ENCODE results near the gene ZMIZ2.
A peak's percentile ranks its signal among the peaks of the same experiment; 100 is the strongest.
"Not testable (repeated sequence)": the region's sequence is repeated elsewhere in the genome, so short reads cannot be mapped to it uniquely, and the experiment has no call there.

ZMIZ2 gene

DNA sequence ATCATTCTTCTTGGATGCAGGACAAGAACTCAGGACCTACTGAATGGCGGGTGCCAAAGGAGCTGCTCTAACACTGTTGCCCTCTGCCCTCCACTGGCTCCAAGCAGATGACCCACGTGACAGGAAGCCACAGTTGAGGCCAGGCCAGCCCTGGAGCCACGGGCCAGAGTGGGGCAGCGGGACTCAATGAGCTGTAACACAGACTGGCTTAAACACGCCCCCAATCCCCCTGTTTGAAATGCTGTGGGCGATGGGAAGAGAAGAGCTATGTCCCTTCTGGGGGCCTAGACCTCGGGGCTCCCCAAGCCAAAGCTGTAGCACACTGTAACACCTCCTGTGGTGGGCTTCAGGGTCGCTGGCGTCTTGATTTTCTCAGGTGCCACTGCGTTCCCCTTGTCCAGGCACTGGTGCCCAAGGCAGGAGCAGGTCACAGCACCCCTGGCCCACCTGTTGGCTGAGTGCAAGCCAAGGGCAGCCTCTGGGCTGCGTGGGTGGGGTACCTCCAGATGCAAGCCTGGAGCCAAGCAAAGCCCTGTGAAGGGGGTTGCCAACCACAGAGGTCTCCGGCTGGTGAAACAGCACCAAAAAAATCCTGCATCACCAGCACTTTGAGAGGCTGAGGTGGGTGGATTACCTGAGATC is 18.6 kb upstream of the ZMIZ2 start:
- no peak for DNase-seq

DNA sequence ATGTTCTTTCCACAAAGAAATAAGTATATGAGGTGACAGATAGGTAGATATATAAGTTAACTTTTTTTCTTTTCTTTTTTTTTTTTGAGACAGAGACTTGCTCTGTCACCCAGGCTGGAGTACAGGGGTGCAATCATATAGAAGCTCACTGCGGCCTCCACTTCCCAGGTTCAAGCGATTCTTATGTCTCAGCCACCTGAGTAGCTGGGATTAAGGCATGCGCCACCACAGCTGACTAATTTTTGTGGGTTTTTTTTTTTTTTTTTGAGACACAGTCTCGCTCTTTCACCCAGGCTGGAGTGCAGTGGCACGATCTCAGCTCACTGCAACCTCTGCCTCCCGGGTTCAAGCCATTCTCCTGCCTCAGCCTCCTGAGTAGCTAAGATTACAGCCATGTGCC is 15.7 kb upstream of the ZMIZ2 start:
- DNase-seq = not testable (repeated sequence)

DNA sequence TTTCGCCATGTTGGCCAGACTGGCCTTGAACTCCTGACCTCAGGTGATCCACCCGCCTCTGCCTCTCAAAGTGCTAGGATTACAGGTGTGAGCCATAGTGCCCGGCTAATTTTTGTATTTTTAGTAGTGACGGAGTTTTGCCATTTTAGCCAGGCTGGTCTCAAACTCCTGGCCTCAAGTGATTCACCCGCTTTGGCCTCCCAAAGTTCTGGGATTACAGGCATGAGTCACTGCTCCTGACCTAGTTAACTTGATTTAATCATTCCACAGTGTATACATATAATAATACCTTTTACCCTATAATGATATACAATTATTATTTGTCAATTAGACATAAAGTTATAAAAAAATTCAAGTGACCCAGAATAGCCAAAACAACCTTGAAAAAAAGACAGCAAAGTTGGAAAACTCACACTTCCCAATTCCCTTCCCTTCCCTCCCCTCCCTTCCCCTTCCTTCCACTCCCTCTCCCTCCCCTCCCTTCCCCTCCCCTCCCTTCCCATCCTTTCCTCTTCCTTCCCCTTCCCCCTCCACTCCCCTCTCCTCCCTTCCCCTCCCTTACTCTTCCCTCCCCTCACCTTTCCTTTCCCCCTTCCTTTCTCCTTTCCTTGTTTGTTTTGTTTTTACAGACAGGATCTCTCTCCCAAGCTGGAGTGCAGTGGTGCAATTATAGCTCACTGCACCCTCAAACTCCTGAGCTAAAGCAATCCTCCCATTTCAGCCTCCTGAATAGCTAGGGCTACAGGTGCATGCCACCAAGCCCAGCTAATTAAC is 14.8 kb upstream of the ZMIZ2 start:
- DNase-seq = no peak

DNA sequence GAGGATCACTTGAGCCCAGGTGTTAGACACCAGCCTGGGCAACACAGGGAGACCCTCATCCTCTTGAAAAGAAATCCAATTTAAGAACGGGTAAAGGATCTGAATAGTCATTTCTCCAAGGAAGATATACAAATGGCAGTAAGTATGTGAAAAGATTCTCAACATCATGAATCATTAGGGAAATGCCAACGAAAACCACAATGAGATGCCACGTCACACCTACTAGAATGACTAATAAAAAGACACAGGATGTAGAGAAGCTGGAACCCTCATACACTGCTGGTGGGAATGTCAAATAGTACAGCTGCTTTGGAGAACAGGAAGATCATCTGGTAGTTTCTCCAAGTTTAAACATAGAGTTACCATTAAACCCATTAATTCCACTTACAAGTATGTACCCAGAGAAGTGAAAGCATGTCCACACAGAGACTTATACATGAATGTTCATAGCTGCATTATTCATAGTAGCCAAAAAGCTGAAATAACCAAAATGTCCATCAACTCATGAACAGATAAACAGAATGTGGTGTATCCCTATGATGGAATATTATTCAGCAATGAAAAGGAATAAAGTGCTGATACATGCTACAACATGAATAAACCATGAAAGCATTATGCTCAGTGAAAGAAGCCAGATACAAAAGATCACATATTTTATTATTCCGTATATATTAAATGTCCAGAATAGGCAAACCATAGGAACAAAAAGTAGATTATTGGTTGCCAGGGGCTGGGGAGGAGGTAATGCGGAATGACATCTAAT is 13.1 kb upstream of the ZMIZ2 start:
- DNase-seq = peak; percentile 31

DNA sequence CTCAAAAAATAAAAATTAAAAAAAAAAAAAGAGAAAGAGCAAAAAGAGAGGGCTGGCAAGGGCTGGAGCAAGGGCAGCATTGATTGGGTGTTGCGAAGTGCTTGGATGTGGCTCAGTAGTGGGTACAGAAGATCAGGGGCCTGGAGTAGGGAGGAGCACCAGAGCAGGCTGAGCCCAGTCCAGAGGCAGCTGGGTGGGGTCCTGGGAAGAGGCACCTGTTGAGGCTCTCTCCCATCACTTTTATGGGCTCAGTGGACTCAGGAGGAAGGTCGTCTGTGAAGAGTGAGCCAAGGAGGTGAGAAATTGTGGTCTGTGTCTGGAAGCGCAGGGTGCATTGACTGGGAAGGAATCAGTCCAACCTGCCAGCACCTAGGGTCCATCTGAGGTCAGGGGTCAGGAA is 11.8 kb upstream of the ZMIZ2 start:
- no peak for DNase-seq

DNA sequence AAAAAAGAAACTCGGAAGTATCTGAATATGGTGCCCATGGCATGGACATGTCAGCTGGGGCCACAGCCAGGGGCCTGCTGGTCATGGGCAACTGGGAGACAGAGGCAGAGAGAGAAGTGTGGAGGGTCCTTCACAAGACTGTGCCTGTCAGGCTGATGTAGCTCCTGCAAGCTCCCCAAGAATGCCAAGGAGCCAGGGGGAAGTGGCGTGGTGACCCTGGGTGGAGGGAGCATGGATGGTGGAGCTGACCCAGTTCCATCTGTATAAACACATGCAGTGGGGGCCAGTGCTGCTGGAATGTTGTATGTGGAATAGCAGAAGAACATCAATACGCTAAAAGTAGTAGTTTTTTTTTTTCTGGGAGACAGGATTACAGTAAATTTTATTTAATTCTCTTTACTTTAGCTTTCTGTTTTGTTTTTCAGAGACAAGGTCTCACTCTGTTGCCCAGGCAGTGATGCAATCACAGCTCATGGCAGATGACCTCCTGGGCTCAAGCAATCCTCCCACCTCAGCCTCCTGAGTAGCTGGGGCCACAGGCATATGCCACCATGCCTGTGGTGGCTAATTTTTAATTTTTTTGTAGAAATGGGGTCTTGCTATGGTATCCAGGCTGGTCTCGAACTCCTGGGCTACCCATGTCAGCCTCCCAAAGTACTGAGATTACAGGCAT is 10.5 kb upstream of the ZMIZ2 start:
- DNase-seq = no peak

DNA sequence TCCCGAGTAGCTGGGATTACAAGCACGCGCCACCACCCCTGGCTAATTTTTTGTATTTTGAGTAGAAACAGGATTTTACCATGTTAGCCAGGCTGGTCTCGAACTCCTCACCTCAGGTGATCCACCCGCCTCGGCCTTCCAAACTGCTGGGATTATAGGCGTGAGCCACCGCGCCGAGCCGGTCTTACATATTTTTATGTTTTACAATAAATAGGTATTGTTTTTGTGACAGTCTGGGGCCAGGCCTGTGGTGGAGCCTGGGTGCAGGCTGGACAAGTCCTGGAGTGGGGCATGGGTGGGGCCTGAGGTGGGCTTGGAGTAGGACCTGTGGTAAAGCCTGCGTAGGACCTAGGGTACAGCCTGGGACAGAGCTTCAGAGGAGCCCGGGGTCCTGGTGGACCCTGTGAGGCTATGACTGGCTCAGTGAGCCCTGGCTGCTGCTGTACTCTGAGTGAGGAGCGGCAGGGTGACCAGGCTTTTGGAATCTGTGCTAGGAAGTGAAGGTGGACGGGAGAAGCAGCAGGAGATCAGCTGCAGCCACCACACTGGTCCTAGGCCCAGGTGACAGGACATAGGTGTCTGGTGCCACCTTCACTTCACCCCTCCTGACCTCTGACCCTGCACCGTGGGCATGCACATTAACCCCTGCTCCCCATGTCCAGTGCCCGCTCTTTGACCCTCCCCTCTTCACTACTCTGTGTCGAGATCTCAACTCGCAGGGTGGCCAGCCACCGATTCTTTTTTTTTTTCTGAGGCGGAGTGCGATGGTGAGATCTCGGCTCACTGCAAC is 9.6 kb upstream of the ZMIZ2 start:
- DNase-seq = no peak

DNA sequence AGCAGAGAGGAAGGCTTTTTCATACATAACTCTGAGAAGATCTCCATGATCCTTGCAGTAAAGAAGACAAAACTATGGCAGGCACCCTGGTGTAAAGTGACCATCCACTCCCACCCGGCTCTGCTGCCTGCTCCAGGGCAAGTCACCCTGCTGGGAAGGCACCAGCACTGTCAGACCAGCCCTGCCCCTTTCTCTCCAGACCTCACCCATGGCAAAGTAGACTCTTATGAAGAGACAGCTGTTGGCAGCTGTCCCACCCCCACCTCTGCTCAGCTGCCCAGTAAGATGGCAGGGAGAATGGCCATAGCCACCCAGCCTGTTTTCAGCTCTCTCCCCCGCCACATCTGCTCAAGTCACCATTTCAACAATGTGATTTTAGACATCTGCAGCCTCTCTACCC is 8.6 kb upstream of the ZMIZ2 start:
- no peak for DNase-seq

DNA sequence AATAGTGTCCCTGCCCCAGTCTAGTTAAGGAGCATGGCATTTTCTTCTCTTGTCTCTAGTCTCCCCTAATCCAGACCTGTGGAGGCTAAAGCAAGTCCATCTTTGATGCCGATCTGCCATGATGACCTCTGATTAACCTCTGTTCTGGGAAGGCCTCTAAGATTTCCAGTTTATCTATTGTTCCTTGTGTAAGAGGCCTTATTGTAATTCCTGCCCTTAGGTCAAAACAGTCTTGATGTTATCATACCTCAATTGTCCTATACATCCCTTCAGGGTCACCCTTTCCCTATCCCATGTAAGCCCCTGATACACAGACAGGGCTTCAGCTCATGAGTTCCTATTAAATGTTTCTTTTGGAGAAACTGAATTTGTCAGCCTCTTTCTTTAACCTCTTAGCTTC is 4.9 kb upstream of the ZMIZ2 start:
- no peak for DNase-seq

DNA sequence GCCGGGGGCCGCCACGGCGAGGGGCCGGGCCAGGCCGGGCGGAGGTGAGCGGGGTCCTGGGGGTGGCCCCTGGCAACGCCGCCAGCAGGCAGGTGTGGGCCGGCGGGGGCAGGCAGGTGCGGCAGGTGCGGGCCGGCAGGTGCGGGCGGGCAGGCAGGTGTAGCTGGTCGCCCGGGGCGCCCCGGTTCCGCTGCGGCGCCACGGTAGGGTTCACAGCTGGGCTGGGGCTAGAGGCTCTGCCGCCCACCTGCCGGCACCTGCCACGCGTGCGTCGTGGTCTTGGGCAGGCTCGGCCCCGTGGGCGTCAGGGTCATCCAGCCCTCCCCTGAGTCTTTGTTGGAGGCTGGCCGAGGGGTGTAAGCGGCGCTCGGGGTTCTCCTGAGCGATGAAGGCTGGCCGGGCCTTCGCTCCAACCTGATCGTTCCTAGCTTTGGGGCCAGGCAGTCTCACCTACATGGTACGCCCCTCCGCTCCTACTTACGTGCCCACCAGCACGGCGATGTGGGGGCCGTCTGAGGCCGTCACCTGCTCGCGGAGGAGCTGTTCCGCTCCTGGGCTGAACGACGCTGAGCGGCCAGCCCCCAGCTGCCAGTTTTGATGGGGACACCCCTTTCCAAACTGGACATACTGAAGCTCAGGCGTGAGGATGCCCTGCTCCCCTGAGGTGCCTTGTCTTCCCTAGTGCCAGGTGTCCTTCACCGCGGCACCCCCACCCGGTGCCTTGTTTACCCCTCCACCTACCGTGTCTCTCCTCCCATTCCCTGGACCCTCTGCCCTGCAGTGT is 493 bp downstream of the ZMIZ2 start:
- DNase-seq = peak; percentile 39

DNA sequence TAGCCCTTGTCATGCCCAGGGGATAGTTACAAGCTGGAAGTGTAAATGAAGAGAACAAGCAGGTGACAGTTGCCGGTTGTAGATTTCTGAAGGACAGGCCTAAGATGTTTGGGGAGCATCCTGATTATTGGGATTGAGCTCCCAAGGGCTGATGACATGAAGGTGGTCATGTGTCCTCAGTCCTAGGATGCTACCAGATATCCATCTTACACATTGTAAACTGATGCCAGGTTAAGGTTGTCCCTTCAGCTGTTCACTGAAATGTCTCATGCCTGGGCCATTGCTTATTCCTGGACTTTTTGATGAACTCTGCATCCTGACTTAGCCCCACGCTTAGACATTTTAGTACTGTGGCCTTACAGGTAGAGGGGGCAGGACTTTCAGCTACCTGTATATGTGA is 1.3 kb downstream of the ZMIZ2 start:
- no peak for DNase-seq

DNA sequence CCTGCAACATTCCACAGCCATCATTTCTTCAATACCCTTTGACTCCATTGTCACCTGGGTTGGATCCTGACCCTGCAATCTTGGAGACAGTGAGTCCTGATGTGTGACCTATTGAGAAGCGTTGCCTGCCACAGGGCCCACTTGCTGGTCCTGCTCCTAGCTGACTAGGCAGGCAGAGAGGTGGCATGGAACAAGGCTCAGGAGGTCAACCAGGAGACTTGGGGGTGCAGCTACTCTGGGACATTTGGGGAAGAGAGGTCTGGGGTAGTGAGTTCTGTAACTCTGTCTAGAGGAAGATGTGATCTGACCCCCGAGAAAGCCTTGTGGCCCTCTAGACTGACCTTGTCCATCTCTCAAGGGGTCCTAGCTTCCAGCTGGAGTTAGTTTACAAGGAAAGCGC is 1.8 kb downstream of the ZMIZ2 start:
- no peak for DNase-seq

DNA sequence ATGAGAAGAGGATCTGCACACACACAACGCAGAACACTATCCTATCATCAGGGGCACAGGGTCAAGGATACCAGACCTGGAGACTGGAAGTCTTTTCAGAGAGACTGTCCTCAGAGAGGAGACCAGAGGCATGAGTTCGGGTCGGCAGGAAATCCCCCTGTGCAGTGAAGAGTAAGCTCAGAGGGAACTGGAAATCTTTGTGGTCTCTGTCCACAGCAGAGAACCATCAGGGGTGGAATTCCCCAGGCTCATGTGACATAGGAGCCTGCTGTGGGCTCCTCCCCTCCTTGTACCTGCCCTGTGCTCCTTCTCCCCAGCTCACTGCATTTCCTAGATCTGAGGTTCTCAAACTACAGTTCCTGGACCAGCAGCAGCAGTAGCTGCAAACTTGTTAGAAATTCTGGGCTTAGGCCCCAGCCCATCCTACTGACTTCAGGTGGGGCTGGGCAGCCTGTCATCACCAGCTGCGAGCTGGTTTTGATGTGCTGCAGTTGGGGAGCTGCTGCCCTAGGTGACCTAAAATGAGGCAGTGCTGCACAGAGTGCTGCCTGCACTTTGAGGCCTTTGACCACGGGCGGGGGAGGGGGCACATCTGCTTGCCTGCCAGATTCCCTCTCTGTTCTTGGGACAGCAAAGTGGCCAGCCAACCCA is 2.4 kb downstream of the ZMIZ2 start:
- peak; percentile 50 for DNase-seq

DNA sequence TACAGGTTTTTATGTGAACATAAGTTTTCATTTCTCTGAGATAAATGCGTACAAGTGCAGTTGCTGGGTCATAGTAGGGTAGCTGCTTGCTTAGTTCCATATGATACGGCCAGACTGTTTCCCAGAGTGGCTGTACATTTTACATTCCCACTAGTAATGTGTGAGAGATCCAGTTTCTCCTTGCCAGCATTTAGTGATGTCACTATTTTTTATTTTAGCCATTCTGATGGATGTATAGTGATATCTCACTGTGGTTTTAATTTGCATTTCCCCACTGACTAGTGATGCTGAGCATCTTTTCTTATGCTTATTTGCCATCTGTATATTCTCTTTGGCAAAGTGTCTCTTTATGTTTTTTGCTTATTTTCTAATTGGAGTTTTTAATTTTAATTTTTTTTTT is 4.2 kb downstream of the ZMIZ2 start:
- DNase-seq = no peak

DNA sequence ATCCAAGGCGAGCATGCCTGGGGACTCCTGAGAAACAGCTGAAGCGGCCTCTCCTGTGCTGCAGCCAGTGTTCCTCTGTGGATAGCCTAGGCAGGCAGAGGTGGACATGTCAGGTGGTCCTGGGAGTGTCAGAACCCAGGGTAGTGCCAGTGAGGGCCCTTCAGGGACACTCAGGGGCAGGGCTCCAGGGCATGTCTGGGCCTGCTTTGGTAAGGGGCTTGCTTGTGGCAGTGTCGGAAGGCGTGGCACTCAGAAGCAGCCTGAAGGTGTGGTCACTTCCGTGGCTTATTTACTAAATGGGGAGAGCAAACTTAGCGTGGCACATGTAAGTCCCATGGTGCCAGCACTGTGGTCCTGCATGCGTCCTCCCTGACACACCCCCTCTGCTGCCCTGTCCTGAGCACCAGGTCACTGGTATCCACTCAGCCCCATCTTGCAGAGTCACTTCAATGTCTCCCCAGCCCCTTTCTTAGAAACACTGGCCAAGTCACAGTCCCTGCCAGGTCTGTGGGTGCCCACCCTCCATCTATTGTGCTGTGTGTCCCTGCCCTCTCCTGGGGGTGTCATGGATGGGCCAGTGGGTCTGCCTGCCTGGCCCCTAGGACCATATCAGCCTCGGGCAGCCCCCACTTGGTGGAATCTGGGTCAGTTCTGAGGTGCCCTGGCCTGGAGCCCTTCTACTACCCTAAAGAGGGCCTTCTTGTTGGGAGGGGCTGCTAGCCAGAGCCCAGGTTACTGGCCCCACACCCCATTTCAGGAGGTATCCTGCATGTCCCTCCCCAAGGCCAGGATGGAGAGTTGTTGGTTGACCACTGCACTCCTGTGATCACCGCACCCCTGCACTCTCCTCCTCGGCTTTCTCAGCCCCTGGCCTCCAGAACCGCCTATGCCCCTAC is 6.4 kb downstream of the ZMIZ2 start:
- no peak for DNase-seq

DNA sequence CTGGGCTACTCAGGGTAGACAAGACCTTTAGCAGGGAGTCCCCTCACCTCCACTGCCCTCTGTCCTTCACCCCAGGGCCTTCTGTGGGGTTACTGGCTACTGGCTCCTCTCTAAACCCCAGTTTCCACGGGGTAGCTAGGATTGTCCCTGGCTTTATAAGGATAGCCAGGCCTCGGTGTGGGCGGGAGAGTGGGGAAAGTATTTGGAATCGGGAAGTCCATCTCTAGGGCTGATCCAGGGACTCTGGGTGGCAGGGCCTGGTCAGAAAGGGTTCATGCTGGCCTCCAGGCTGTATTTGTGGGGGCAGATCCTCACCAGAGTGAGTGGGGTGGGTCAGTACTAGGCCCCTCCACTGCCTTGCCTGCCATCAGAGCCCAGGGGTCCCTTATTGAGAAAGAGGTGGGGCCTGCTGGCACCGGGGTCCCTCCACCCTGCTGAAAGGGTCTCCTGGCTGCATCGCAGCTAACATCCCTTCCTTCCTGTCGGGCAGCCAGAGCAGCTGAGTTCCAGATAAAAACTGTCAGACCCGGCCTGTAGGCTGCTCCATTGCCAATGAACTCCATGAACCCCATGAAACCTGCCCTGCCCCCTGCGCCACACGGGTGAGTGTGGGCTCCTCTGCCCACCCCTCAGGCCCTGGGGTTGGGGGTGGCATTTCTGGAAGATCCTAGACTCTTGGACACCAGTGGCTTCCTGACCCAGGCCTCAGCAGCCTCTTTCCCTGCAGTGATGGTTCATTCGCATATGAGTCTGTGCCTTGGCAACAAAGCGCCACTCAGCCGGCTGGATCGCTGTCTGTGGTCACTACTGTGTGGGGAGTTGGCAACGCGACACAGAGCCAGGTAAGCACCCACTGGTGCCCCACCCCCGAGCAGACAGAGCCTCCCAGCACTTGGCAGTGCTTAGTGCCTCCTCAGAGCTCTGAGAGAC is 7.3 kb downstream of the ZMIZ2 start:
- no peak for DNase-seq

DNA sequence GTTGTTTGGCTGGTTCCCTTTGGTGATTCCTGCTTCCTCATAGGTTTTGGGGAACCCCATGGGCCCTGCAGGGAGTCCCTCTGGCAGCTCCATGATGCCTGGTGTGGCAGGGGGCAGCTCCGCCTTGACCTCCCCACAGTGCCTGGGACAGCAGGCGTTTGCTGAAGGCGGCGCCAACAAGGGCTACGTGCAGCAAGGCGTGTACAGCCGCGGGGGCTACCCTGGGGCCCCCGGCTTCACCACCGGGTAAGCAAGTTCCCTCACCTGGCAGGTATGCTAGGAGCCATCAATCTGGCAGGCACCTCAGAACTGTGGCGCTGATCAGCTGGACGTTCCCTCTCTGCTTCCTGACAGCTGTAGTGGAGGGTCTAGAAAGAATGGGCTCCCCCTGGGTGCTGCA is 8.3 kb downstream of the ZMIZ2 start:
- DNase-seq = no peak

DNA sequence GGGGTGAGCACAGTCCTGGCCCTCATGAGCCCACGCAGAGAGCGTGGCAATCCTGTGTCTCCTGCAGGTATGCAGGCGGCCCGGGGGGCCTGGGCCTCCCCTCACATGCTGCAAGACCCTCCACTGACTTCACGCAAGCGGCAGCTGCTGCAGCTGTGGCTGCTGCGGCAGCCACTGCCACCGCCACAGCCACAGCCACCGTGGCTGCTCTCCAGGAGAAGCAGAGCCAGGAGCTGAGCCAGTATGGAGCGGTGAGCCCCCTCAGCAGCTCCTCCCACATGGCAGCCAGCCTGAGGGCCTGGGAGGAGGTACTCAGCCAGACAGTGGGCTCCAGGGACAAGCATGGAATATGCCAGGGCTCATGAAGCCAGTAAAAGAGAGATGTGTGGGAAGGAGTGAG is 8.7 kb downstream of the ZMIZ2 start:
- no peak for DNase-seq

DNA sequence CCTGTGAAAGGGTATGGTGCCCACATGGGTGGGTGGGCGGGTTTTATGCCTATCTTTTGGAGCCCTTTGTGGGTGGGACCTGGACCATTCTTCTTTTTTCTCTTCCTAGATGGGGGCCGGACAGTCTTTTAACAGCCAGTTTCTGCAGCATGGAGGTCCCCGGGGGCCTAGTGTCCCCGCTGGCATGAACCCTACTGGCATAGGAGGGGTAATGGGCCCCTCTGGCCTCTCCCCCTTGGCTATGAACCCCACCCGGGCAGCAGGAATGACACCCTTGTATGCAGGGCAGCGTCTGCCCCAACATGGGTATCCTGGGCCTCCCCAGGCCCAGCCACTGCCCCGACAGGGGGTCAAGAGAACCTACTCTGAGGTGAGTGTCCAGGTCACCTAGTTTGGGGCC is 9.1 kb downstream of the ZMIZ2 start:
- DNase-seq = no peak

All from stimulated activated naive CD4-positive, alpha-beta T cell treated with Interleukin-2 at 50 U/mL for 16 hours (primary cell).